Panc1 (cell line): ENCODE data around the gene HDAC7.

Experiments used
- CTCF ChIP-seq: fragments of 450-650 bp; IDR thresholded peaks from 2 replicates; pipeline ENCODE4 v1.5.1; 2017; ENCODE audit warnings: mild to moderate bottlenecking
- POLR2AphosphoS5 ChIP-seq: IDR thresholded peaks from 2 replicates; pipeline ENCODE4 v1.6.1; 2012; ENCODE audit warnings: mild to moderate bottlenecking, low read depth, low read length, moderate library complexity
- SIN3A ChIP-seq: IDR thresholded peaks from 2 replicates; pipeline ENCODE4 v1.6.1; 2012; ENCODE audit warnings: low read depth, mild to moderate bottlenecking, low read length, moderate library complexity, borderline replicate concordance; ENCODE audit not compliant: insufficient read depth

DNA sequence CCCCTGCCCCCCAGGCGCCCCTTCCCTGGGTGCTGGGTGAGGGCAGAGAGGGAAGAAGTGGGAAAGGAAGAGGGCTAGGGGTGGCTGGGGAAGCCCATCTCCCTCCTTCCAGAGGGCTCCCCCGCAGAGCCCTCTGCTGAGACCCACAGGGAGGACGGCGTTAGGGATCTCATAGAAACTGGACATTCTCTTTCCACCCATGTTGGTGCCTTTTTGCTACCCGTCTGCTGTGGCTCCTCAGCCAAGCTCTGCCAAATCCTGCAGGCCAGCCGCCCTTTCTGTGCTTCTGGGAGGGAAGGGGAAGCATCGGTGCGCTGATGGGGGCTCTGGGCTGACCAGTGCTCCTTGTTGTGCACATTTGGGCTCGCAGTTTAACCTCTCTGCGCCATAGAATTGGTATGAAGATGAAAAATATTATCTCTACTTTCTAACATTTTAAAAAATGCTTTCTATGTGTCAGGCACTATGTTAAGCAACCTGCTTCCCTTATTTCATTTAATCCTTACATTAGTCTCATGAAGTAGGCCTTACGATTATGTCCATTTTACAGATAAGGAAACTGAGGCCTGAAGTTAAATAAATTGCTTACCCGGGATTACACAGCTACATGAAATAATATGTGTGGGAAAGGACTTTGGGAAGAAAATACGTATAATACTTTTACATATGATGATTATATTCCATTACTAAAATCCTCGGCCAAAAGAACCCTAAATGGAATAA is 45.7 kb downstream of the HDAC7 start:
- TF ChIP-seq CTCF (no peak), SIN3A (no peak), POLR2AphosphoS5 (no peak)
